Right cardiac atrium (tissue), 5 donors: ENCODE results near the gene URGCP. TPM values are rescaled to one million over a fixed set of nuclear protein-coding genes. Genes with fewer than 3 reads are reported as not detected.

ENCODE experiments used
- ATAC-seq, 2 donors: fragments of 200-7000 bp; cut with Tn5 transposase; one replicate each; pipeline versions ENCODE4 v1.8.0 to v1.9.1; 2020; ENCODE audit warnings: moderate library complexity in 2 of 2, mild to moderate bottlenecking in 1 of 2
- DNase-seq, 3 donors: peaks; one replicate each; pipeline ENCODE4 v3.0.0-alpha.2; 2020
- H3K27ac ChIP-seq: one replicate; pipeline ENCODE4 v1.5.1; 2013; ENCODE audit warnings: mild to moderate bottlenecking, low read length, control low read depth, moderate library complexity
- H3K27me3 ChIP-seq: one replicate; pipeline ENCODE4 v1.6.1; 2013; ENCODE audit not compliant: control insufficient read depth, insufficient read depth
- H3K4me1 ChIP-seq: one replicate; pipeline ENCODE4 v1.6.1; 2013; ENCODE audit warnings: low read length; ENCODE audit not compliant: control insufficient read depth, insufficient read depth
- H3K4me3 ChIP-seq: one replicate; pipeline ENCODE4 v1.5.1; 2013; ENCODE audit warnings: low read length, control low read depth
- H3K9me3 ChIP-seq: one replicate; pipeline ENCODE4 v1.6.1; 2013; ENCODE audit warnings: low read length; ENCODE audit not compliant: control insufficient read depth
- WGBS: extraction: QIAGEN DNeasy Blood & Tissue Kit; methylation state at CpG from one replicate; pipeline ENCODE4 v1.1.7; 2013; 5-methylcytosine and 5-hydroxymethylcytosine counted together
- intact Hi-C, 4 donors: fragments of 100-400 bp; cut with DNase I; formaldehyde crosslinking; loops; one replicate each; pipeline versions ENCODE4 v1.11.0 to v1.14.0; 2022 to 2023
- polyA plus RNA-seq: library from polyadenylated mRNA; stranded (reverse); fragments of 200-250 nt; gene quantifications from one replicate; pipeline ENCODE4 v1.2.3, GENCODE V29; 2013
- total RNA-seq, 4 donors: library from RNA; stranded (reverse); fragmentation: NEBNext Ultra II Directional; extraction: Animal tissue kit (Norgen Biotek cat#: 25700); gene quantifications; one replicate each; pipeline ENCODE4 v1.2.1, GENCODE V29; 2021
- donor health status: healthy with polysubstance abuse.
- donor health status: DM: no; HTN: yes; CAD: no.
- donor health status: DM: no; HTN: no; CAD: no.
- donor health status: DM: no; HTN: yes; CAD: no; lungs with severe emphysema.
- donor health status: DM: yes; HTN: yes; CAD: no.

Gene URGCP
- total and polyA plus RNA-seq, 5 donors = 26.5 to 43.6 (median 38.2) TPM

DNA sequence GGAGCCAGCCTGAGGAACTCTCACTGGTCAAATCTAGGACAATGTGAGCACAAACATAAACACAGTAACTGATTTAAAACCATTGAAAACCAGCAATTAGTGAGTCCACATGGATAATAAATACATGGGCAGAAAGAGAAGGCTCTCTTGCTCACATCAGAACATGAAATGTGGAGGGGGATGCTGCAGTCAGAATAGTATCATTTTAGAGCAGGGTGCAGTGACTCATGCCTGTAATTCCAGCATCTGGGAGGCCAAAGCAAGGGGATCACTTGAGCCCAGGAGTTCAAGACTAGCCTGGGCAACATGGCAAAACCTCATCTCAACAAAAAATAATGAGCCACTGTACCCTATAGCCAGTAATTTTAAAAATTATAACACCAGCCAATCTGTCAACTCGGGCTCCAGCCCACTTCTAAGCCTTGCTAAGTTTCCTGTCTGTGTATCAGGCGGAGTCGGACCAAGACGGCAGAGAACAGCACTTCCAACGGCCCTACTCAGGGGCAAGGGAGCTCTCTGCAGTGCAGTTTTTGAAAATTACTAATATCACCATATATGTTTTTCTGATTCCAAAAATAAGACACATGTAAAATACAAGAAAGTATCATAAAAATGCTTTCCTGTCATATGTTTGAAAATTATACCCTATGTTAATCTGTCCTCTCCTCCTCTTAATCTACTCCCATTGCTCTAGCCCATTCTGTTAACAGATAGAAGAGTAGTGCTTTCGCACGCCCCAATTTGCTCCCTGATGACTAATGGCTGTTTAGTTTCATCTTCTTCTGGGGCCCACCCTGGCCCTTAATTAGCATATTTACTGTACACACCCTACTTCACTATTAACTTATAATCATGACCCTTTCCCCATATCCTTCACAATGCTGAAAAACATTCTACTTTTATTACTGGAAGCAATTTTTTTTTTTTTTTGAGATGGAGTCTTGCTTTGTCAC lies 17.1 kb downstream of the URGCP start:
- peak in 1 of 2 donors; percentile 49 for ATAC-seq
- H3K4me3 ChIP-seq = no peak overlapping the region
- no peaks in the 10 kb centered on the region for H3K9me3 ChIP-seq
- peaks cover 9% of the 10 kb centered on the region for H3K4me1 ChIP-seq
- H3K27me3 ChIP-seq = no peaks in the 10 kb centered on the region
- WGBS = 72% methylated on average over 7 of the region's 7 CpGs
- intact Hi-C loops = no loop called here
- DNase-seq = no peak
- H3K27ac ChIP-seq = no peak overlapping the region

DNA sequence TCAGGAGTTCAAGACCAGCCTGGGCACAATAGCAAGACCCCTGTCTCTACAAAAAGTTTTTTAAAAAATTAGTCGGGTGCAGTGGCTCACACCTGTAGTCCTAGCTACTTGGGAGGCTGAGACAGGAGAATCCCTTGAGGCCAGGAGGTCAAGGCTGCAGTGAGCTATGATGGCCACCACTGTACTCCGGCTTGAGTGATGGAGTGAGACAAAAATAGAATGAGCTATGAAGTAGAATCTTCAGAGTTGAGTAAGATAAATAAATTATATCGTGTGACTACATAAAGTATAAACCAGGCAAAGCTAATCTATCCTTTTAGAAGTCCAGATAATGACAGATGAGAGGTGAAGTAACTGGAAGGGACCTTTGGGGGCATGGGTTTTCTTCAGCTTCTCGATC lies 21.8 kb downstream of the URGCP start:
- intact Hi-C loops = no loop called here
- no peaks in the 10 kb centered on the region for H3K27me3 ChIP-seq
- no peak for ATAC-seq
- H3K27ac ChIP-seq = no peak overlapping the region
- DNase-seq = no peak
- H3K9me3 ChIP-seq = no peaks in the 10 kb centered on the region
- peaks cover 7% of the 10 kb centered on the region for H3K4me1 ChIP-seq
- no peak overlapping the region for H3K4me3 ChIP-seq
- 81% methylated on average over 4 of the region's 4 CpGs for WGBS

DNA sequence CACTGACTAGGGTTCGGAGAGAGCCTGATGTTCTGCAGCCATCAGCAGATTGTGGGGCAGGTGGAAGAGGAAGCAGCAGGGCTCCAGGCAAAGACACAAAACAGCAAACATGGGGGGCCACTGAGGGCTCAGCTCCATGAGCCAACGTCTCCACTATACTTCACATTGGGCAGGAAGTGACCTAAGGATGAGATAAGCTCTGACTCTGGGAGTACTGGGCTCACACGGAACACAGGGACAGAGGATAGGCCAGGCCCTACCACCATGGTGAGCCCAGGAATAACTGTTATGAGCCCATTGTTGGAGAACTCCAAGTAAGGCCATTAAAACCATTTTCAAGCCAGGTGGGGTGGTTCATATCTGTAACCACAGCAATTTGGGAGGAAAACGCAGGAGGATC lies 22.2 kb downstream of the URGCP start:
- Histone ChIP-seq H3K9me3 (no peaks in the 10 kb centered on the region), H3K4me3 (no peak overlapping the region), H3K27ac (no peak overlapping the region), H3K4me1 (peaks cover 5% of the 10 kb centered on the region), H3K27me3 (no peaks in the 10 kb centered on the region)
- WGBS = 75% methylated on average over 4 of the region's 4 CpGs
- DNase-seq (no peak), ATAC-seq (peak in 1 of 2 donors; percentile 46)
- intact Hi-C loops = no loop called here

DNA sequence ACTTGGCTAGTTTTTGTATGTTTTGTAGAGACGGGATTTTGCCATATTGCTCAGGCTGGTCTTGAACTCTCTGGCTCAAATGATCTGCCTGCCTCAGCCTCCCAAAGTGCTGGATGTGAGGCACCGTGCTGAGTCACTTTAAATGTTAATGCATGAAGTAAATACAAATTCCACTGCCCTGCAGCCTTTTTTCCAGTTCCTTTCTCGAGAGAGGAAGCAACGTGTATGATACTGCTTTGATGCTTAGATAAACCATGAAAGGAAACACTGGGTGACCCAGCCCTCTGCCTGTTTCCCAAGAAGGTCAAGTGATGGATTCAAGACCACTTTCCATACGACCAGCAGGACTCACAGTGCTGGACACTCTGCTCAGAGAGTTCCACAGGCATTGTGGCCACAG lies 25.8 kb downstream of the URGCP start:
- peak in 1 of 2 donors; percentile 26 for ATAC-seq
- no peaks in the 10 kb centered on the region for H3K27me3 ChIP-seq
- 70% methylated on average over 5 of the region's 5 CpGs for WGBS
- peaks cover 8% of the 10 kb centered on the region for H3K4me1 ChIP-seq
- H3K27ac ChIP-seq = no peak overlapping the region
- no peaks in the 10 kb centered on the region for H3K9me3 ChIP-seq
- no peak overlapping the region for H3K4me3 ChIP-seq
- intact Hi-C loops = no loop called here
- DNase-seq = no peak

DNA sequence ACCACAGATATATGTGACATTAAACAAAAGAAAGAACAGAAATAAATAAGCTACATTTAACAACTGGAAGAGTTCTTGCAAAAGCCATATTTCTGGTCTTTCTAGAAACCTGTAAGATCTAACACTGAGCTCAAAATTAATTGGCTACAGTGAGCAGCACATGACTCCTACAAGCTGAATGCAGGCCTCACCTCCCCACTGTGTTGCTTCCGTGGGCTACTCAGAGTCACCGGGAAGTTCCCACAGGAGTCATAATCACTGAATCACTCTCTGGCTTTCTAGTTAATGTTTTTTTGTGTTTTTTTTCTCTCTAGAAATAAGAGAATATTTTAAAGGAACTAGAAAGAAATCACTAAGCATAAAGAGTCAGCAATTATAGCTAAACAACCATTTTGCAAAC lies 26.9 kb downstream of the URGCP start:
- intact Hi-C loops = no loop called here
- ATAC-seq (no peak), DNase-seq (no peak)
- no peak overlapping the region for H3K27ac ChIP-seq
- 58% methylated on average over 2 of the region's 2 CpGs for WGBS
- no peaks in the 10 kb centered on the region for H3K27me3 ChIP-seq
- no peaks in the 10 kb centered on the region for H3K9me3 ChIP-seq
- peaks cover 8% of the 10 kb centered on the region for H3K4me1 ChIP-seq
- no peak overlapping the region for H3K4me3 ChIP-seq

DNA sequence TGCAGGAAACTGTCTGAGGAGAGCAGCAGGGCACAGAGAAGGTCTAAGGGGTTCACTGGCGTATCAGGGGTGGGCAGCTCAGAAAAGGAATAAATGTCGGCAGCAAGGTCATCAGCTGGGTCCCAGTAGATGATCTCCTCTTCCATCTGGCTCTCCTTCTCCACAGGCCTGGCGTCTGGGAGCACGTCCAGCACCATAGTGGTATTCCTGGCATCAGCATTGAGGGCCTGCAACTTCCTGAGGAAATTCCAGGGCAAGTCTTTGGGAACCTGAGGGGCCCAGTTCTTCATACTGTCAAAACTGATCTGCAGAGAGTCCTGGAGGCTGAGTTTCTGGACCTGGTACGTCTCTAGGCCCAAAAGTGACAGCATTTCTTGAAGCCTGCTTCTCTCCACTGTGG lies 27.5 kb downstream of the URGCP start:
- intact Hi-C loops = no loop called here
- Histone ChIP-seq H3K4me1 (peaks cover 8% of the 10 kb centered on the region), H3K9me3 (no peaks in the 10 kb centered on the region), H3K4me3 (no peak overlapping the region), H3K27me3 (no peaks in the 10 kb centered on the region), H3K27ac (peak overlapping the region; percentile 10)
- DNase-seq = peak in 2 of 3 donors; percentile 56 to 61
- ATAC-seq = peak; percentile 21 to 45
- 53% methylated on average over 5 of the region's 5 CpGs for WGBS

DNA sequence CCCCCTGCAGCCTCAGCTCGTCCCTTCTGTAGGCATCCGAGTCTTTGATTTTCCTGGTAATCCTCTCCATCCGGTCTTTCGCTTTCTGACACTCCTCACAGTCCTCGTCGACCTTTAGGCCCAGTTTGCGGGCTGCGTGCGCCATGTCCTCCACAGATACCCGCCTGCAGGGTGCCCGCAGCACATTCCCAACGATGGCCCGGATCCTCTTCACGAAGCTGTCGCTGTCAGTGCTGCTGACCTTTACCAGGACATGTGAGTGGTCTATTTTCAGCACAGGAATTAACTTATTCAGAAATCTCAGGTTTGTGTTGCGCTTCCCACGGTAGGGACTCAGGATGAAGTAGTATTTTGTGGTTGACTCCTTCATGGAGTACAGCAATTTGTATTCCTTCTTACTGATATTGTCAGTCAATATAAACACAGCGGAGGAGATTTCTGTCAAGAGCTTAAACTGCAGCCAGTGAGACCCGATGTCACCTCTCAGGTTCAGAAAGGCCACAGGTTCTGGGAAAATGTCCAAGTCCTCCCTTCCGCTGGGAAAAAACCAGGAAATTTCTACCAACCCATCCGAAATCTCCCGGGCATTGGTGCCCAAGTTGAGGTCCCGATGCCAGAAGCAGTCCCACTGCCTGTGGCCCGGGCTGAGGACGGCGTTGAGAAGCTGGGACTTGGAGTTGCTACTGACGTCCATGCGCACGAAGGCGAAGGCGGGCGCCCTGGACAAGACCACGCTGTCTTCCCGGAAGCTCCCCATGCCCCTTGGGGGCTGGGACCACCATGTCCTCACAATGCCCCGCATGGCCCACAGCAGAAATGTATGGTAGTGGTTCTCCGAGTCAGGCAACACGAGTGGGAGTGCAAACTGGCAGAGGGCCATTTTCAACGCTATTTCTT lies 28.2 kb downstream of the URGCP start:
- H3K9me3 ChIP-seq = no peaks in the 10 kb centered on the region
- no peaks in the 10 kb centered on the region for H3K27me3 ChIP-seq
- peak overlapping the region; percentile 48 for H3K27ac ChIP-seq
- ATAC-seq = peak; percentile 30 to 39
- DNase-seq = peak in 2 of 3 donors; percentile 72 to 74
- WGBS = 76% methylated on average over 38 of the region's 38 CpGs
- intact Hi-C loops = no loop called here
- H3K4me1 ChIP-seq = peaks cover 9% of the 10 kb centered on the region
- H3K4me3 ChIP-seq = no peak overlapping the region

DNA sequence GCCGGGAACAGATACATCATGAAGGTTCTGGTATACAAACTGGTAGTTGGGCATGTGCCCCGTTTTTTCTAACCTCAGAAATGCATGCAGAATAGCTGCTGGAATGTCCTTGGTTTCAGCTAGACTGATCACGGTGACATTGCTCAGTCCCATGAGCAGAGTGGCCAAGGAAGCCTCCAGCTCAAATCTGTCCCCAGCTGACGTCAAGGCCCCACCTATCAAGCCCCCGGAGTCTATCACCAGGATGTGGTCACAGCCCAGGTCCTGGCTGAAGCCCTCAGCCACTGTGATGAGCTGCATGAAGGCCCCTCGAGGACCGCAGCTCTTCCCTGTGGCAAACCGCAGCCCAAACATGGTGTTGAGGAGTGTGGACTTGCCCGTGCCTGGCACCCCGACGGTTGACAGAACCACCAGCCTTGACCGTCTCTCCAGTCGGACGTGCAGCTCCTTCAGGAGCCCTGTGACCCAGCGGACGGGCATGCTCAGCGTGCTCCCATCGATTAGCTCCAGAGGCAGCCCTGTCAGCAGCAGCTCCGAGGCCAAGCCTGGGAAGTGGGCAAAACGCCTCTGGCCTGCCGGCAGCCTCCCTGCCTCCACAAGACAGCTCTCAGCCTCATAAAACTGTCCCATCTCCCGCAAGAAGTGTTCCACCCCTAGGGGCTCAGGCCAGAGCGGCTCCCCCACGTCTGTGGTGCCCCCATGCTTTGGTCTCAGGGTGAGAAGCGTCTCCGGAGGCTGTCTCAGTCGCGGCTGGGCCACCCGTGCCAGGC lies 29.2 kb downstream of the URGCP start:
- Histone ChIP-seq H3K27ac (peak overlapping the region; percentile 48), H3K4me1 (peaks cover 13% of the 10 kb centered on the region), H3K9me3 (no peaks in the 10 kb centered on the region), H3K4me3 (no peak overlapping the region), H3K27me3 (no peaks in the 10 kb centered on the region)
- 89% methylated on average over 29 of the region's 29 CpGs for WGBS
- ATAC-seq = peak in 1 of 2 donors; percentile 1
- peak in 2 of 3 donors; percentile 43 to 61 for DNase-seq
- intact Hi-C loops = no loop called here

DNA sequence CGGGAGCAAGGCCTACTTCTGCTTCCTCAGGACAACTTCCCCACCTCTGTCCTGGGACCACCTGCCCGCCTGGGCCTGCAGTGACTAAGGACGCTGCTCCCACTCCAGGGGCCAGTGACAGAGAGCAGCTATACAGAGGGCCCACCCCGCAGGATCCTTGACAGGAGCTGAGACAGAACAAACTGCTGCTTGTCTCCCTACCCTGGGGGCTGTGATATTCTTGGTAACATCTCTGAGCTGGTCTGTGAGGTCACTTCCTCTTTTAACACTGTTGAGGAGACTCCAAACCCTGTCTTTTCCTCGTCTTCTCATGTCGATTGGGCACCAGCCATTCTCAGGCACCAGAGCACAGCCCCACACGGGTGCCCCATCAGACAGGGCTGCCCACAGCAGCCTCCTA lies 30.2 kb downstream of the URGCP start:
- peaks cover 13% of the 10 kb centered on the region for H3K4me1 ChIP-seq
- H3K4me3 ChIP-seq = no peak overlapping the region
- H3K27me3 ChIP-seq = no peaks in the 10 kb centered on the region
- WGBS = 81% methylated on average over 7 of the region's 7 CpGs
- no peaks in the 10 kb centered on the region for H3K9me3 ChIP-seq
- ATAC-seq (no peak), DNase-seq (peak in 1 of 3 donors; percentile 50)
- intact Hi-C loops = no loop called here
- no peak overlapping the region for H3K27ac ChIP-seq

DNA sequence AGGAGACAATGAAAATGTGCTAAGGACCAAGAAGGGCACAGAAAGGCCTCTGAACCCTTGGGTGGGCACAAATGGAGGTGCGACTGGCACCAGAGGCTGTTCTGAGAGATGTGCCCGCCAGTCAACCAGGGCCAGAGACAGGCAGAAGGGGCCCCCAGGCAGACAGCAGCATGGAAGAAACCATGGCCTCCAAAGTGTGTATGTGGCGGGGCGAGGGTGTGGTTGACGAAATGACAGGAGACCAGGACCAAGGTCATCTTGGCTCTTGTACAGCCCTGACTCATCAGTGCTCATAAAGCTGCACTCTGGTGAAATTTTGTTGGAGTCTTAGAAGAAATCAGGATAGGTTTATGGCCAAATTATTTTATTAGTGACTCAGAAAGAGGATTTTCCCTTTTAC lies 33.1 kb downstream of the URGCP start:
- H3K27ac ChIP-seq = peak overlapping the region; percentile 75
- no peaks in the 10 kb centered on the region for H3K27me3 ChIP-seq
- DNase-seq = peak; percentile 67 to 73 (median 71)
- 70% methylated on average over 5 of the region's 5 CpGs for WGBS
- peaks cover 9% of the 10 kb centered on the region for H3K4me1 ChIP-seq
- H3K9me3 ChIP-seq = no peaks in the 10 kb centered on the region
- H3K4me3 ChIP-seq = no peak overlapping the region
- peak; percentile 2 to 11 for ATAC-seq
- intact Hi-C loops = no loop called here
